KOPT-K1 (cell line): Measurements from ENCODE around the gene BFSP1.

Source experiments
- H3K27ac ChIP-seq: fragments of 200-600 bp; sonication (generic); 2 replicates; pipeline ENCODE4 v1.5.1; 2016; ENCODE audit warnings: antibody characterized with exemption, mild to moderate bottlenecking, low read depth, low read length; ENCODE audit not compliant: poor library complexity, severe bottlenecking
- H3K36me3 ChIP-seq: fragments of 200-600 bp; sonication (generic); 2 replicates; pipeline ENCODE4 v1.5.1; 2017; ENCODE audit warnings: antibody characterized with exemption, mild to moderate bottlenecking, low read length, moderate library complexity; ENCODE audit not compliant: insufficient read depth
- H3K9me3 ChIP-seq: fragments of 200-600 bp; sonication (generic); 2 replicates; pipeline ENCODE4 v1.5.1; 2017; ENCODE audit warnings: antibody characterized with exemption, low read length, mild to moderate bottlenecking; ENCODE audit not compliant: insufficient read depth, poor library complexity, severe bottlenecking

The BFSP1 gene

GRCh38 chr20:17538517-17539170 is 7.5 kb upstream of the BFSP1 start:
- no peaks in the 10 kb centered on the region for H3K36me3 ChIP-seq
- no peaks in the 10 kb centered on the region for H3K9me3 ChIP-seq
- H3K27ac ChIP-seq = no peak overlapping the region

DNA sequence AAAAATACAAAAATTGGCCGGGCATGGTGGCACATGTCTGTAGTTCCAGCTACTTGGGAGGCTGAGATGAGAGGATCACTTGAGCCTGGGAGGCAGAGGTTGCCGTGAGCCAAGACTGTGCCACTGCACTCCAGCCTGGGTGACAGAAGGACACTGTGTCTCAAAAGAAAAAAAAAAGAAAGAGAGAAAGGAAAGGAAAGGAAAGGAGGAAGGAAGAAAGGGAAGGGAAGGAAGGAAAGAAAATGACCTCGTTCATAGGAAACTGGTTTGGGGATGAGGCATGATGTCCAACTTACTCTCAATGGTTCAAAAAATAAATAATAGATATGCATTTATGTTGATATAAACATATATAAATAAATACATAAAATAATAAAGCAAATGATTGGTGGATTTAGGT is 6.8 kb upstream of the BFSP1 start:
- Histone ChIP-seq H3K36me3 (no peaks in the 10 kb centered on the region), H3K9me3 (no peaks in the 10 kb centered on the region), H3K27ac (no peak overlapping the region)

DNA sequence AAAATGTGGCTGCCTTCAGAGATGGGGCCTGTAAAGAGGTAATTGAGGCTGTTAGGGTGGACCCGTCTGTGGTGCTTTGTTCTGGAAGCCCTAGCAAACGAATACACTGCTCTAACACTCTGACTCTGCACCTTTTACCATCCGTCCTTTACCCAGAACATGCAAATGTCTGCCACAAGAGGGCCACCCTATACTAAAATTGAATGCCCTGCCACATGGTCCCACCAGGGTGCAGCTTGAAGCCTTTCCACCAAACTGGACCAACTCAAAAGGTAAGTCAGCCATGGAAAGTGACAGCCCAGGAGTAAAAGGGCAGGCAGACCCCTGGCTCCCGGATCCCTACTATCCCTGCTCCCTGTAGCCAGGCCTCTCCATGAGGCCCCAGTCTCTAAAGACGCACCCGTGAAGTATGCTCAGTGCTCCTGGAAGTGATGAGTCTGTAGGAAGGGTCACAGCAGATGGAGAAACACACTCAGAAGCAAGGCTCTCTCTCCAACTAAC is 5.8 kb upstream of the BFSP1 start:
- H3K36me3 ChIP-seq = no peaks in the 10 kb centered on the region
- no peaks in the 10 kb centered on the region for H3K9me3 ChIP-seq
- H3K27ac ChIP-seq = no peak overlapping the region

DNA sequence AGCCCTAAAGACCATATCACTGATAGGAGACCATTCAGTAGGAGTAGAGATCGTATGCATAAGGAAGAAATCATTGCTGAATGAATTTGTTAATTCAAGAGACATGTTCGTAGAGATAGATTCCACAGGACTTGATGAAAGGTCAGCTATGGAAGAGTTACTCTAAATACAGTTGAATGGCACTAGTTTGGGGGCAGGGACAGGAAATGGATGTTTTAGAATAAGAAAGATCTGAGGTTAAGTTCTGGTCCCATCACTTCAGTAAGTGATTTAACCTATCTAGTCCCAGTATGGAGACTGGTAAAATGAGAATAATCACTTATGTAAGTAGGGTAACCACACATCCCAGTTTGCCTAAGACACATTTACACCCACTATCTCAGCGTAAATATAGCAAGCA is 2.9 kb upstream of the BFSP1 start:
- Histone ChIP-seq H3K36me3 (no peaks in the 10 kb centered on the region), H3K27ac (no peak overlapping the region), H3K9me3 (no peaks in the 10 kb centered on the region)

DNA sequence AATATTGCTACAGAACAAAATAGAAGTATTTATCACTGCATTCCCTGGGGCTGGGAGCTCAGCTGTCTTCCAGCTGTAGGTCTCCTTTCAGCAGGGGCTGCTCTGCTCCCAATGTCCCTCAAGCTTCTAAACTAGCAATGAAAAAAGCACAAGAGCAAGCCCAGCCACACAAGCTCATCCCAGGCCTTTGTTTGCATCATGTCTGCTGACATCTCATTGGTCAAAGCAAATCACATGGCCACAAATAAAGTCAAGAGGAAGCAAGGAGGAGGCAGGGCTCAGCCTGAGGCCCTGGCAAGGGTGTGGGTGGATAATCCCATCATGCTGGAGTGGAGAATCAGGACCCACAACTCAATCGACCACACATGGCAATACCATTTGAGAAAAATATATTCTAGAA is 2.2 kb upstream of the BFSP1 start:
- Histone ChIP-seq H3K9me3 (no peaks in the 10 kb centered on the region), H3K36me3 (no peaks in the 10 kb centered on the region), H3K27ac (no peak overlapping the region)

GRCh38 chr20:17531665-17532025 is 466 bp upstream of the BFSP1 start:
- Histone ChIP-seq H3K27ac (no peak overlapping the region), H3K36me3 (no peaks in the 10 kb centered on the region), H3K9me3 (no peaks in the 10 kb centered on the region)

DNA sequence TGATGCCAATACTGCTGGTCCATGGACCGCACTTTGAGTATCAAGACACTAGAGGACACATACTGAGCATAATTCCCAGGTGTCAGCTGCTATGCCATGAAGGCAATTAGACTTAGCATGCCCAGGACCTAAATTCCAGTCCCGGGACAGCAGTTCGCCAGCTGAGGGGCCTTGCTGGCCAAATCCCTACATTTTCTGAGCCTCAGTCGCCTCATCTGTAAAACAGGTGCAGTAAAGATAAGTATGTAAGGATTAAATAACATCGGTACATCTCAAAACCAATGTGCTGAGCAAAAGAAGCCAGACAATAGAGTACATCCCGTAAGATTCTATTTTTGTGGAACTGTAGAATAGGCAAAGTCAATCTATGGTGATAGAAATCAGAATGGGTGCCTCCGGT is 1.0 kb downstream of the BFSP1 start:
- Histone ChIP-seq H3K27ac (no peak overlapping the region), H3K36me3 (no peaks in the 10 kb centered on the region), H3K9me3 (no peaks in the 10 kb centered on the region)

DNA sequence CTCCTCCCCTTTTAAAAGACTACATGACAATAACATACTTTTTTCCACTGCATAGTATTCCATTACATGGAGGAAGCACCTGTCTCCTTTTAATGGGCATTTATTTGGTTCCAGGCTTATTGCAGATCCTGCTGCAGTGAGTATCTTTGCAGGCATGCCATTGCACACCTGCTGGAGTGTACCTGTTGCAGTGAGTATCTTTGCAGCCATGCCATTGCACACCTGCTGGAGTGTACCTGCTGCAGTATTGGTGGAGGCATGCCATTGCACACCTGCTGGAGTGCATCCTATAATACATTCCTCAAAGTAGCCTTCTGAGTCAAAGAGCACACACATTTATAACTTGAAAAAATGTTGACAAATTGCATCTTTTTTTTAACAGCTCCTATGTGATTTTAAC is 1.6 kb downstream of the BFSP1 start:
- no peaks in the 10 kb centered on the region for H3K36me3 ChIP-seq
- H3K9me3 ChIP-seq = no peaks in the 10 kb centered on the region
- H3K27ac ChIP-seq = no peak overlapping the region

- Histone ChIP-seq H3K27ac (no peak overlapping the region), H3K36me3 (no peaks in the 10 kb centered on the region), H3K9me3 (no peaks in the 10 kb centered on the region)
Observed at GRCh38 chr20:17525650-17526049, 5.5 kb downstream of the BFSP1 start.

- Histone ChIP-seq H3K27ac (no peak overlapping the region), H3K36me3 (no peaks in the 10 kb centered on the region), H3K9me3 (no peaks in the 10 kb centered on the region)
Observed at GRCh38 chr20:17525132-17525531, 6.0 kb downstream of the BFSP1 start.

DNA sequence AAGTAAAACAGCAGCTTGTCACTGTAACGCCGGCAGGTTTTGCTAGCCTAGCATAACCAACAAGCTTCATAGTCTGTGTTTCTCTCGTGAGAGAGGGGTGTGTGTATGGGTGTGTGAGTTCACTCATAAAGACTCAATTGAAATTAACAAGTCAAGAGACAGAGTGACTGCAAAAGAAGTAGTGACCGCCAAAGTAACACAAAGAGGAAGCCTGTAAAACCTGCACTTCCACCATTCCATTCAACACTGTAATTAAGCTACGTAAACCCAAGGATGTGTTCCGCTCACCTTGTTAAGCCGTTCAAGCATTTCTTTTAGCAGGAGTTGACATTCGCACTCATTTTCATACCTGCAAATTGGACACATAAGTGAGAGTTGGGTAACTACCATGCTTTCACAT is 6.6 kb downstream of the BFSP1 start:
- H3K27ac ChIP-seq = no peak overlapping the region

GRCh38 chr20:17523326-17523725 is 7.9 kb downstream of the BFSP1 start:
- no peaks in the 10 kb centered on the region for H3K9me3 ChIP-seq
- no peaks in the 10 kb centered on the region for H3K36me3 ChIP-seq
- H3K27ac ChIP-seq = no peak overlapping the region

More for the DNA sequence above, 6.6 kb downstream of the BFSP1 start:
- Histone ChIP-seq H3K9me3 (no peaks in the 10 kb centered on the region), H3K36me3 (no peaks in the 10 kb centered on the region)

- no peak overlapping the region for H3K27ac ChIP-seq
- H3K36me3 ChIP-seq = no peaks in the 10 kb centered on the region
- H3K9me3 ChIP-seq = no peaks in the 10 kb centered on the region
Observed at GRCh38 chr20:17522528-17522927, 8.7 kb downstream of the BFSP1 start.

GRCh38 chr20:17520583-17520982 is 10.6 kb downstream of the BFSP1 start:
- H3K27ac ChIP-seq = no peak overlapping the region
- H3K9me3 ChIP-seq = no peaks in the 10 kb centered on the region
- H3K36me3 ChIP-seq = no peaks in the 10 kb centered on the region

GRCh38 chr20:17519606-17520285 is 11.4 kb downstream of the BFSP1 start:
- Histone ChIP-seq H3K9me3 (no peaks in the 10 kb centered on the region), H3K36me3 (no peaks in the 10 kb centered on the region), H3K27ac (no peak overlapping the region)
